AG20443 (cell line): ENCODE measurements around the gene AP1S3.

Source experiments
- DNase-seq: peaks from one replicate; pipeline ENCODE4 v3.0.0; 2012; ENCODE audit warnings: low spot score, mixed read lengths

AP1S3 gene

GRCh38 chr2:223760838-223761502 is 76.4 kb downstream of the AP1S3 start:
- peak; percentile 83 for DNase-seq

DNA sequence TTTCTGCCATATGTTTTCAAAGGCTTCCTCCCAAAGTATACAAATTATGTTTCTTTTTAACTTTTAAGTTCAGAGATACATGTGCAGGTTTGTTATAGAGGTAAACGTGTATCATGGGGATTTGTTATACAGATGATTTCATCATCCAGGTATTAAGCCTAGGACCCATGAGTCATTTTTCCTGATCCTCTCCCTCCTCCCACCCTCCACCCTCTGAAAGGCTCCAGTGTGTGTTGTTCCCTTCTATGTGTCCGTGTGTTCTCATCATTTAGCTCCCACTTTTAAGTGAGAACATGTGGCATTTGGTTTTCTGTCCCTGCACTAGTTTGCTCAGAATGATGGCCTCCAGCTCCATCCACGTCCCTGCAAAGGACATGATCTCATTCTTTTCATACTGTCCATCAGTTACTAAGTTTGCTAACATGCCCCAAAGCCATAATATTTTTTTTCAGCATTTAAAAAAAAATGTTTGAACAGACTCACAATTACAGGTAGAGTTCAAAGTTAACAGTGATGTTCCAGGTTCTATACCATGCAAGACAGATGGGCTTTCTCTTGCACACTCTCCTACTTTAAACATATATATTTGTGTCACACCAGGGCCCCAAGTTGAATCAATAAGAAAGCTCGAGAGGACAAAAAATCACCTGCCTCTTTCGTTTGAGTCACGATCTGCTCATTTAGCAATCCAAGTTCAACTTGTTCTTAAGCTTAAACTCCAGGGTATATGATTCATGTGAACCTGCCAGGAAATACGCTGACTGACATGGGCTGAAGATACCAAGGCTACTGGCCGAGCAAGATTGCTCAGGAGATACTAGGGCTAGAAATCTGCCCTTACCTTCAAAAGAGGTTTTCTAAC is 77.6 kb downstream of the AP1S3 start:
- no peak for DNase-seq

DNA sequence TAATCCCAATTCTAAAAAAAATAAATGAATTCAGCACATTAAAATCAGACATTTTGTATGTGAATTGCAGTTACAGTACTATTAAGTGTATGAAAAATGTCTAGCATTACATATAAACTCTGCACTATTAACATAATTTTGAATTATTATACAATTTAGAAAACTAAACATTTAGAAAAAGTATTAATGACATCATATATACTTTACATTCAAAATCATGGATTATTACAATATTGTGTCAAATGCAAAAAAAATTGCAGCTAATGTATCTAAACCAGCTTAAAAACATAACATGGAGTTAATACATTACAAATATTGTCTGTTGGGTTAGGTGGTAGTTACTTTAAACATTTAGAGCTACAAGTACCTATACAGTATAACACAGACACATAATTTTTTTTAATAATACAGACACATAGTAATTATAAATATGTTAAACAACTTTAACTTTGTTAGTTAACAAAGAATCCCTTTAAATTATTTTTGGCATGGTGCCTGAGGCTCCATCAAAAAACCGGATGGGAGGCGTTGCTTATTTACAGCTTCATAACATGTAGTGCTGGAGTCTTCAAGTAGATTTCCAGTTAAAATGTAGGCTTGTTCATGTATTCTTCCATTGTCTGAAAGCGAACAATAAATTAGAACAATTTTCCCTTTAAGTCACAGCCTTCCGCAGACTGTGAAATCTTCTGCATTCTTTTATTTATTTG is 79.1 kb downstream of the AP1S3 start:
- no peak for DNase-seq

DNA sequence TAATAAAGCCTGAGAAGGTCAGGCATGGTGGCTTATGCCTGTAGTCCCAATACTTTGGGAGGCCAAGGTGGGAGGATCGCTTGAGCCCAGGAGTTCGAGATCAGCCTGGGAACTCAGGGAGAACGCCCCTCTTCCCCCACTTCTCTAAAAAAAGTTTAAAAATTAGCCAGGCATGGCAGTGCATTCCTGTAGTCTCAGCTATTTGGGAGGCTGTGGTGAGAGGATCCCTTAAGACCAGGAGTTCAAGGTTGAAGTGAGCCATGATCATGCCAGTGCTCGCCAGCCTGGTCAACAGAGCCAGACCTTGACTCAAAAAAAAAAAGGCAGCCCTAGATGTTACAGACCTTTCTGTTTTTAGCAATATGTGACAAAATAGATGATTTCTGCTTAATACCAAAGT is 83.4 kb downstream of the AP1S3 start:
- DNase-seq = no peak

- peak; percentile 26 for DNase-seq
These were observed 86.4 kb downstream of the AP1S3 start for GRCh38 chr2:223751012-223751411.

DNA sequence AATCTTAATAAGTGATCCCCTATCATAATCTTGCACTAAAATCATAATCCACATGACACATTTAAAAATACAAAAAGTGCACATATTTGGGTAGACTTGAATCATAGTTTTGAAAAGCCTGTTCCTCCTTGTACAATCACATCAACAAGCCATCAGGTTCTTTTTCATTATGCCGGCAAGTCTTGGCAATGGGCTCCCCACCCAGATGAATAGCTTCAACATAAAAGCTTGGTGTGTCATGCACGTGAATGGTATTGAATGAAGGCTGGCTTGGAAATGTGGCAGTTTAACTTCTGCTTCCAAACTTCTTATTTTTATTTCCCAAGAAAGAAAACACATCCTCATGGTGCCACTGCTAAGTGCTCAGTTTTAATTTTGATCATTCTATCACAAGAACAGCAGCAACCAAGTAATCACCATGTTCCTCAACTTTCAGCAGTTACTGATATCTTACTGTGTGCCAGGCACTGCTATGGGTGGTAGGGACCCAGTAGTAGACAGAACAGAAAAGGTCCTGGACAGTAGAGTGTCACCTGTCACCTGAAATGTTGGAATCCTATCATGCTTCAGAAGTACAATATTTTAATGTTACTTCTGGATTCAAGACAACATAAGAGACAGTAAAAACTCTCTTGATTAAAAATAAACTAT is 89.9 kb downstream of the AP1S3 start:
- DNase-seq = no peak

DNA sequence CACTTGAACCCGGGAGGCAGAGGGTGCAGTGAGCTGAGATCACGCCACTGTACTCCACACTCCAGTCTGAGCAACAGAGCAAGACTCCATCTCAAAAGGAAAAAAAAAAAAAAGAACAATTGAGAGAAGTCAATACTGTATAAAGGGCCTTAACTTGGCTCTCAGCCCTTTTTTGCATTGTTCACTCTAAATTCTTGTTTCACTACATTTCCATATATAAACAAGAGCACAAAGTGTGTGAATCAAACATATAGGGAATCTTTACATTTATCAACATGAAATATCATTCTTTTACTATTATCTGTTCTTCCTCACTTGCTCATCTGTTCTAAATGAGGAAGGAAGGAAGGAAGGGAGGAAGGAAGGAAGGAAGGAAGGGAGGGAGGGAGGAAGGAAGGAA is 90.8 kb downstream of the AP1S3 start:
- no peak for DNase-seq

DNA sequence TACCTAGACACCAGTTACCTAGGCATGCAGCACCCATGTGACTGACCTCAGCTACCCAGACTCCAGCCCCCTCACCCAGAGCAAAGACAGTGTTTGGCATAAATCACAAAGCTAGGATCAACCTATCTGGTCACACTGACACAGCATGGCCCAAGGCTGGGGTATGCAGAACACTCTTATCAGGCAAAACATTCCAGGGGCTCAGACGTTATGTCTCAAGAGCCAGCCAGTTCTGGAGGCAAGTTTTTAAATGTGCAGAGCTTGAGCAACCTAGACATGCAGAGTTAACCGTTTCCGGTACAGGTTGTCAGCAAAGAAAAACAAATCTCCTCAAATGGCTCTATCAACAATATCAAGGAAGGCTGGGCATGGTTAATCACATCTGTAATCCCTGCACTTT is 92.8 kb downstream of the AP1S3 start:
- peak; percentile 22 for DNase-seq

- no peak for DNase-seq
These were observed 96.7 kb downstream of the AP1S3 start for GRCh38 chr2:223740679-223741078.

DNA sequence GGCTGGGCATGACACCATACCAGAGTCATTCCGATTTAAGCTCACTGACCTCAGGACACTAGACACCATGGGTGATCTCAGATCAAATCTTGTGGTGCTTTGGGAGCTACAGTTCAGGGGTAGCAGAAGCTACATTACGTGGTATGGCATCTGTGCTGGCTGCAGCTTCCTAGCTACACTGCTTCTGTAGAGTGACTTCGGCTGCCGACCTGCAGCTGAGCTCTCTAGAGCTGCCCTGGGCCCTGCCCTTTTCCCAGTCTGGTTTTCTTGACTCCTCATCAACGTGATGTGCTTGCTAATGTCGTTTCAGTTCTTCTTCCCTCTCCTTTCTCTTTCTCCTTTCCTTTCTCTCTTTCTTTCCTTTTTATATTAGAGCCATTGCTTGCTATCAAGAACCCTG is 100.2 kb downstream of the AP1S3 start:
- DNase-seq = no peak

DNA sequence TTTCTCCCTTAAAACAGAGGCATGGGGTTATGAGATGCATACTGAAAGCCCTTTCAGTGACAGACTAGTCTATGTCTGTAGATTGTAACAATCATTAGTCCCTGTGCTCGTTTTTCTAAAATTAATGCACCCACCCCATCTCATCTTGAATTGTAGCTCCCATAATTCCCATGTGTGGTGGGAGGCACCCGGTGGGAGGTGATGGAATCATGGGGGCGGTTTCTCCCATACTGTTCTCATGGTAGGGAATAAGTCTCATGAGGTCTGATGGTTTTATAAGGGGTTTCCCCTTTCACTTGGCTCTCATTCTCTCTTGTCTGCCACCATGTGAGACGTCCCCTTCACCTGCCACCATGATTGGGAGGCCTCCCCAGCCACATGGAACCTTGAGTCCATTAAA is 100.9 kb downstream of the AP1S3 start:
- no peak for DNase-seq

- peak; percentile 83 for DNase-seq
These were observed 101.6 kb downstream of the AP1S3 start for GRCh38 chr2:223735659-223736244.

- no peak for DNase-seq
These were observed 102.2 kb downstream of the AP1S3 start for GRCh38 chr2:223735035-223735640.

DNA sequence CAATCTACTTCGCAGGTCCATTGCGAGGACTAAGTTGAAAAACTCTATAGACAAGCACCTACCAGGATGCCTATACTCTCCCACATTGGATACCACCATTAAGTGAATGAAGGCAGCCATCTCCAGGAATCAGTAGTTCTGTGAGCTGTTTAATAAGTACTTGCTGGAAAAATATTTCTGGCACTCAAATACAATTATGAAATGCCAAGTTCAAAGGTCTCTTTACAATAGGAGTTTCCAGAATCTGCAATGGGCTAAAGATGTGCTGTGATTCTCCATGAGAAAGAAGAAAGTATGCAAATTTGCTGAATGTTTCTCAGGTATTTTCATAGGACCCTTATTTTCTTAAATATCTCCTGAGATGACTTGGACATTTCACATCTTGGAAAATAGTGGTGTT is 103.0 kb downstream of the AP1S3 start:
- DNase-seq = no peak

DNA sequence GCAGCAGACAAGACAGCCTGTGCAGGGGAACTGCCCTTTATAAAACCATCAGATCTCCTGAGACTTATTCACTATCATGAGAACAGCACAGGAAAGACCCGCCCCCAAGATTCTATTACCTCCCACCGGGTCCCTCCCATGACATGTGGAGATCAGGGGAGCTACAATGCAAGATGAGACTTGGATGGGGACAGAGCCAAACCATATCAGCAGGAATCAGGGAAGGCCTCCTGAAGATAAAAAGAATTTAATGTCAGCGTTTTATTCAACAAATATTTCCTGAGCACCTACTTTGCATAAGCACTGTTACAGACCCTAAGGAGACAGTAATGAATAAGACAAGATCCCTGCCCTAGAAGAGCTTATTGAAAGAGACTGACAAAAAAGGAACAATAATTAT is 105.0 kb downstream of the AP1S3 start:
- DNase-seq = no peak

GRCh38 chr2:223731503-223731902 is 105.9 kb downstream of the AP1S3 start:
- DNase-seq = no peak

DNA sequence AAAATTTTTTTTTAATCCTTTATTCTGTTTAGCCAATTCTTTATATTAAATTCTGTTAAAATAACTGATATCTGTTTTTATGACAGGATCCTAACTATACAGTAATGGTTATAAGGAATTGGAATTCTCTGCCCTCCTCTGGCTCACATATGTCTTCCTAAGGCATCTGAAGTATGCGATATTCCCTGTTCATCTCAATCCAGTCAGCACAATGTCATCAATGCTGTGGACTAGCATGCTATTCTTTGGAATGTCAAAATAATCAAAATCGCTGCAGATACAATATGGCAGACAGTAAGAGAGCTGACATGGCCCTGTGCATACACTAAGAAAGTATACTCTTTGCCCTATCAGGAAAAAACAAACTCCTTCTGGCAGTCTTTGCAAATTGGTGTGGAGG is 107.6 kb downstream of the AP1S3 start:
- no peak for DNase-seq

DNA sequence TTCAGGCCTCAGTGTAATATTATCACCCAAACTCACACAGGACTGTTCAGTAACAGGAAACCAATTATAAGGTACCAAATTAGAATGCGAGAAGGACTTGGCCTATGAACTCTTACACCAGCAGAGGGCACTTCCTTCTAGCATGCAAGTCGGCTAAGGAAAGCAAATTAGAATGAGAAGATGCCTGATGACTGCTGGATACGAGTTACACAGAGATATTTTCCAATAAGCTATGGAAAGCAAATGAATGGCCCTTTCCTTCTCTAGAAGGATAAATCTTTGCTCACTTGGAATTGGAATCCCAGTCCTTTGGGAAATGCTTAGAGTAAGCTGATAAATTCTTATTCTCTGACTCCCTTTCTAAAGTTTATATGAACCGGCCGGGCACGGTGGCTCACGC is 109.8 kb downstream of the AP1S3 start:
- DNase-seq = peak; percentile 39

GRCh38 chr2:223725986-223726970 is 111.1 kb downstream of the AP1S3 start:
- no peak for DNase-seq

- DNase-seq = peak; percentile 95
These were observed 111.9 kb downstream of the AP1S3 start for GRCh38 chr2:223725494-223725893.
